Heart right ventricle (tissue), 16 donors: Measurements from ENCODE around the gene ORC2. TPM values are rescaled to one million over a fixed set of nuclear protein-coding genes. Genes with fewer than 3 reads are reported as not detected.
A peak's percentile ranks its signal among the peaks of the same experiment; 100 is the strongest.

Source experiments
- ATAC-seq, 8 donors: fragments of 200-7000 bp; cut with Tn5 transposase; one replicate each; pipeline ENCODE4 v1.9.1; 2020; ENCODE audit warnings: mild to moderate bottlenecking in 8 of 8, moderate library complexity in 8 of 8, moderate number of reproducible peaks in 1 of 8
- DNase-seq, 2 donors: peaks; one replicate each; pipeline ENCODE4 v3.0.0-alpha.2; 2020
- H3K27ac ChIP-seq, 10 donors: fragments of 200-600 bp; sonication (generic) in 2 of 10; one replicate each; pipeline versions ENCODE4 v1.5.0 to v1.8.0; 2020 to 2022; ENCODE audit warnings: mild to moderate bottlenecking in 3 of 10
- H3K27me3 ChIP-seq, 7 donors: fragments of 200-600 bp; one replicate each; pipeline ENCODE4 v1.8.0; 2021 to 2022; ENCODE audit warnings: mild to moderate bottlenecking in 2 of 7
- H3K36me3 ChIP-seq, 9 donors: fragments of 200-600 bp; sonication (generic) in 1 of 9; one replicate each; pipeline versions ENCODE4 v1.5.0 to v1.8.0; 2020 to 2022; ENCODE audit warnings: mild to moderate bottlenecking in 2 of 9
- H3K4me1 ChIP-seq, 9 donors: fragments of 200-600 bp; sonication (generic) in 1 of 9; one replicate each; pipeline versions ENCODE4 v1.5.0 to v1.8.0; 2020 to 2022; ENCODE audit warnings: mild to moderate bottlenecking in 4 of 9
- H3K4me3 ChIP-seq, 10 donors: fragments of 200-600 bp; sonication (generic) in 2 of 10; one replicate each; pipeline versions ENCODE4 v1.5.0 to v1.8.0; 2020 to 2022; ENCODE audit warnings: mild to moderate bottlenecking in 7 of 10, moderate library complexity in 2 of 10
- H3K9me3 ChIP-seq, 11 donors: fragments of 200-600 bp in 10 of 11; sonication (generic) in 2 of 11; one replicate each; pipeline versions ENCODE4 v1.5.0 to v1.8.0; 2013 to 2022; ENCODE audit warnings: mild to moderate bottlenecking in 2 of 11, control low read depth in 1 of 11, moderate library complexity in 1 of 11
- WGBS, 2 donors: extraction: QIAGEN DNeasy Blood & Tissue Kit; methylation state at CpG; one replicate each; pipeline ENCODE4 v1.1.7; 2013; ENCODE audit warnings: inconsistent platforms in 1 of 2; 5-methylcytosine and 5-hydroxymethylcytosine counted together
- intact Hi-C, 10 donors: fragments of 100-400 bp; cut with DNase I; formaldehyde crosslinking; loops; one replicate each; pipeline versions ENCODE4 v1.11.1 to v1.14.2; 2022
- polyA plus RNA-seq, 2 donors: library from polyadenylated mRNA; stranded (reverse); fragments of 200-250 nt; gene quantifications; one replicate each; pipeline ENCODE4 v1.2.3, GENCODE V29; 2013
- total RNA-seq, 10 donors: library from RNA; stranded (reverse); fragmentation: NEBNext Ultra II Directional in 3 of 10; extraction: Animal tissue kit (Norgen Biotek cat#: 25700) in 3 of 10; gene quantifications; one replicate each; pipeline versions ENCODE4 v1.2.1 to v1.2.4, GENCODE V29; 2021 to 2023
- TF ChIP-seq, protein P1 (sequence below), 9 donors: fragments of 200-600 bp; sonication (generic) in 2 of 9; IDR thresholded peaks; one replicate each; pipeline versions ENCODE4 v1.5.0 to v1.8.0; 2021 to 2022; ENCODE audit warnings: antibody characterized with exemption in 9 of 9, mild to moderate bottlenecking in 5 of 9, moderate library complexity in 1 of 9
- donor health status: Arrhythmogenic right ventricular cardiomyopathy.
- donor health status: ischemic (EF 13 %, LVEDD 7.1; RV severe dilation, severe dysfunction).
- donor health status: healthy with polysubstance abuse.
- donor health status: DM: no; HTN: yes; CAD: no.
- donor health status: DM: no; HTN: no; CAD: no.
- donor health status: ischemic (EF 25% LVEDD 6.9; RV normal size, moderate dysfunction).
- donor health status: ischemic (EF 25% LVEDD 5.7; RV mildly dilated, moderate dysfunction).
- donor health status: healthy.
- donor health status: DM: yes; HTN: yes; CAD: no.
- donor health status: Ischemic cardiomyopathy.
- donor health status: ischemic (EF 35%, LVEDD 5.7; RV mildly dilated, moderate dysfunction).
- donor health status: nonischemic (EF 11% LVEDD 7.7; RV severe dilation, severe dysfunction).
- donor health status: DM: yes; HTN: yes; CAD: no.
- donor health status: PGD.
- donor health status: ischemic (EF 29% LVEDD 5.4; RV normal size, mild dysfunction).
- donor health status: nonischemic (EF 23%, LVEDD 6.1; RV moderate dilation, normal function).

The ORC2 gene
- total and polyA plus RNA-seq, 12 donors = 5.5 to 38.8 (median 27.3) TPM

DNA sequence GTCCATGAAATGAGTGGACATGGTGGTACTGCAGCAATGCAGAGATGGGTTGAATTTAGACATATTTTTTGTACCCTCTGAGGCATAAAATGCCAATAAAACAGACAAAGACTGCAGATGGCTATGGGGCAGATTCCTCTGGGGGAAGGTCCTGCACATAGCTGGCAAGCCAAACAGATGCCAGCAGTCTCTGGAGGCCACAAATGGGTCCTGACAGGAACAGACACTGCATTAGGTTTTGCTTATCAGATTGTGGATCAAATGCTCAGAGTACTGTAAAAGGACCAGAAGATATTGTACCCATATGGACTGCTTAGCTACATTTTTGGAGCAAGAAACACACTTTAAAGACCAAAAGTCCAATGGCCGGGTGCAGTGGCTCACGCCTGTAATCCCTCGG, 40.9 kb upstream of the ORC2 start:
- Histone ChIP-seq H3K36me3 (peaks cover 0 to 96% (median 27%) of the 10 kb centered on the region in 9 donors), H3K27me3 (no peaks in the 10 kb centered on the region), H3K9me3 (no peaks in the 10 kb centered on the region), H3K4me3 (no peak overlapping the region), H3K4me1 (no peaks in the 10 kb centered on the region), H3K27ac (no peak overlapping the region)
- TF ChIP-seq, protein P1, sequence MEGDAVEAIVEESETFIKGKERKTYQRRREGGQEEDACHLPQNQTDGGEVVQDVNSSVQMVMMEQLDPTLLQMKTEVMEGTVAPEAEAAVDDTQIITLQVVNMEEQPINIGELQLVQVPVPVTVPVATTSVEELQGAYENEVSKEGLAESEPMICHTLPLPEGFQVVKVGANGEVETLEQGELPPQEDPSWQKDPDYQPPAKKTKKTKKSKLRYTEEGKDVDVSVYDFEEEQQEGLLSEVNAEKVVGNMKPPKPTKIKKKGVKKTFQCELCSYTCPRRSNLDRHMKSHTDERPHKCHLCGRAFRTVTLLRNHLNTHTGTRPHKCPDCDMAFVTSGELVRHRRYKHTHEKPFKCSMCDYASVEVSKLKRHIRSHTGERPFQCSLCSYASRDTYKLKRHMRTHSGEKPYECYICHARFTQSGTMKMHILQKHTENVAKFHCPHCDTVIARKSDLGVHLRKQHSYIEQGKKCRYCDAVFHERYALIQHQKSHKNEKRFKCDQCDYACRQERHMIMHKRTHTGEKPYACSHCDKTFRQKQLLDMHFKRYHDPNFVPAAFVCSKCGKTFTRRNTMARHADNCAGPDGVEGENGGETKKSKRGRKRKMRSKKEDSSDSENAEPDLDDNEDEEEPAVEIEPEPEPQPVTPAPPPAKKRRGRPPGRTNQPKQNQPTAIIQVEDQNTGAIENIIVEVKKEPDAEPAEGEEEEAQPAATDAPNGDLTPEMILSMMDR (IDR thresholded peaks at IDR 0.05) = no peak
- ATAC-seq = no peak
- 91 to 100% methylated on average over 3 of the region's 3 CpGs for WGBS, 2 donors
- intact Hi-C loops = no loop called here
- DNase-seq = no peak

DNA sequence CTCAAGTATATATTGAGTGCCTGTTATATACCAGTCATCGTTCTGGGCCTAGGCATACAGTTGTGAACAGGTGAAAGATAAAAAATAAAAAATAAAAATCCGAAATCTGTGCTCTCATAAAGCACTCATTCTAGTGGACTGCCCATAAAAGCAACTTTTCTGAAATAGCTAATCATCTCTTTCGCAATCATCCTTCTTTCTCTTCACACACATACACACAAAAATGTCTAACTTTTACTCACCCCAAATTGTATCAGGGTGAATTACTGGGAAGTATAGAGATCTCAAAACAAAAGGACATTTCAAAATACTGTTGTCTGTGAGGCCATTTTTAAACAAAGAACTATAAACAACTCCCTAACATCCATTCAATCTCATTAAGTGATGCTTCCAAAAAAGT, 29.6 kb upstream of the ORC2 start:
- WGBS, 2 donors = 95 to 96% methylated on average over 3 of the region's 3 CpGs
- ATAC-seq = no peak
- intact Hi-C loops = loop anchor here in 1 of 10 donors (10.0 kb wide), 1 partner anchor 48 kb away; no protein-coding TSS in a partner anchor

DNA sequence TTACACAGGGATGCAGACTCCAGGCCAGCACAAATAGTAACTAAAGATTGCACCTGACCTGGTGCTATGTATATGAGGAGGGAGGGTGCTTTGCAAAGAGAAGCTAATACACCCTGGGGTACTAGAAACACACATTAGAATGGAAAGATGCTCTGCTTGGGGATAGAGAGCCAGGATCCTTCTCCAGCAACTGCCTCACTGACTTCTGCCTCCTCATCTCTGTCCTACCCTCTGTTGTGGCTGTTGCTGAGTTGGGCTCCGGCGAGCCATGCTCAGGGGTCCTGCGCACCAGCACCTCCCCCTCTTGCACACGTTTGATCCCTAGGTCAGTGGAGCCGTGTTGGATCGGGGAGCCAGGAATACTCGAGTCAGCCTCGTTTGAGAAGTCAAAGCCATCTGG, 23.7 kb upstream of the ORC2 start:
- Histone ChIP-seq H3K4me1 (peaks cover 0 to 22% (median 6%) of the 10 kb centered on the region in 9 donors), H3K9me3 (no peaks in the 10 kb centered on the region), H3K36me3 (peaks cover 0 to 95% (median 36%) of the 10 kb centered on the region in 9 donors), H3K27ac (no peak overlapping the region), H3K27me3 (no peaks in the 10 kb centered on the region), H3K4me3 (no peak overlapping the region)
- ATAC-seq (peak in 2 of 8 donors; percentile 37), DNase-seq (no peak)
- TF ChIP-seq, protein P1 (IDR thresholded peaks at IDR 0.05) = no peak
- WGBS, 2 donors = 88 to 93% methylated on average over 8 of the region's 8 CpGs
- intact Hi-C loops = no loop called here

More for the DNA sequence above, 29.6 kb upstream of the ORC2 start:
- DNase-seq = no peak
- H3K4me1 ChIP-seq = peaks cover 0 to 6% (median 0%) of the 10 kb centered on the region in 9 donors
- TF ChIP-seq, protein P1 (IDR thresholded peaks at IDR 0.05) = no peak
- no peaks in the 10 kb centered on the region for H3K9me3 ChIP-seq
- H3K36me3 ChIP-seq = peaks cover 0 to 100% (median 55%) of the 10 kb centered on the region in 9 donors
- no peak overlapping the region for H3K4me3 ChIP-seq
- no peak overlapping the region for H3K27ac ChIP-seq
- H3K27me3 ChIP-seq = no peaks in the 10 kb centered on the region

DNA sequence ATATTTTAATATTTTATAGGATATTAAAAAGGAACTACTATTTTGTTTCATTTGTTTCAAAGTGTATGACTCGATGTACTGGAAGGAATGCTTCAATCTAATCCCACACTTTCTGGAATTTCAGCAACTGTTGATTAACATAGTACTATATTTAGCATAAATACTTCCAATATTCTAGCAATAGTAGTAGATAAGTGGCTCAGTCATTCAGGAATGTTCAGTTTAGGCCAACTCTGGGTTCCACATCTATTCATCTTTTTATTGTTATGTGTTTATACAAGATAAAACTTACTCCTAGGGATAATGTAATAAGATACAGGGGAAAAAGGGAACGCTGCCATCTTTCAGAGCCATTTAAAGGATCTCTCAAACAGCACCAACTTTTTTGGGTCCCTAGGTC, 22.3 kb upstream of the ORC2 start:
- TF ChIP-seq, protein P1 (IDR thresholded peaks at IDR 0.05) = no peak
- H3K36me3 ChIP-seq = peaks cover 0 to 95% (median 26%) of the 10 kb centered on the region in 9 donors
- no peak for ATAC-seq
- no peak overlapping the region for H3K4me3 ChIP-seq
- H3K27ac ChIP-seq = peak overlapping the region in 1 of 10 donors; percentile 22
- peaks cover 0 to 22% (median 6%) of the 10 kb centered on the region in 9 donors for H3K4me1 ChIP-seq
- intact Hi-C loops = no loop called here
- 67 to 71% methylated on average over 2 of the region's 2 CpGs for WGBS, 2 donors
- H3K27me3 ChIP-seq = no peaks in the 10 kb centered on the region
- no peaks in the 10 kb centered on the region for H3K9me3 ChIP-seq
- DNase-seq = no peak
